ENCODE data around the gene SNRNP27. TPM values are rescaled to one million over a fixed set of nuclear protein-coding genes. Genes with fewer than 3 reads are reported as not detected.

The SNRNP27 gene
- total and polyA plus RNA-seq, 9 of the 15 experiments (the other 6 are each of a cell fraction or from before 2014, with no cell fraction given): 29.2 to 102 (median 65.7) TPM

GRCh38 chr2:69948963-69949645 is 55.3 kb downstream of the SNRNP27 start (continued):
- TF ChIP-seq ID3 (CRISPR knock-in tag; IDR thresholded peaks at IDR 0.05): no peak
- no peak for TF ChIP-seq ID3 (tag; IDR thresholded peaks at IDR 0.05)
- TF ChIP-seq NFRKB (IDR thresholded peaks at IDR 0.05; ENCODE audit: low read depth): no peak
- no peak for TF ChIP-seq MLX (CRISPR knock-in tag; conservative IDR thresholded peaks at IDR 0.05)
- TF ChIP-seq MYC (IDR thresholded peaks at IDR 0.05; ENCODE audit: low read depth, low read length): no peak
- no peak for TF ChIP-seq MYC (CRISPR knock-in tag; IDR thresholded peaks at IDR 0.05; ENCODE audit: borderline replicate concordance, low read depth)
- TF ChIP-seq ZNF407 (IDR thresholded peaks at IDR 0.05; ENCODE audit: low read depth): no peak
- no peak for TF ChIP-seq CBX1 (IDR thresholded peaks at IDR 0.05; ENCODE audit: low read depth)
- TF ChIP-seq FOXK1 (CRISPR knock-in tag; IDR thresholded peaks at IDR 0.05; ENCODE audit: borderline replicate concordance): no peak
- TF ChIP-seq CBX8 (IDR thresholded peaks at IDR 0.05; ENCODE audit: borderline replicate concordance, extremely low read depth, low read depth, low read length, poor library complexity, severe bottlenecking): no peak
- no peak for TF ChIP-seq ZNF146 (CRISPR knock-in tag; IDR thresholded peaks at IDR 0.05; ENCODE audit: unreplicated experiment)
- TF ChIP-seq ZNF197 (CRISPR knock-in tag; IDR thresholded peaks at IDR 0.05; ENCODE audit: low read depth): no peak
- TF ChIP-seq TGIF2 (CRISPR knock-in tag; IDR thresholded peaks at IDR 0.05): no peak
- peak in 1 of 2 experiments; percentile 25; a peak in 1 of 4 replicates for TF ChIP-seq KDM1A (IDR thresholded peaks at IDR 0.05)
- TF ChIP-seq CBX2 (IDR thresholded peaks at IDR 0.05; ENCODE audit: insufficient read depth, low read length, poor library complexity, severe bottlenecking): no peak
- no peak for TF ChIP-seq POLR2G (IDR thresholded peaks at IDR 0.05; ENCODE audit: low read depth, low read length)
